ENCODE data around the gene NR2F2.

DNA sequence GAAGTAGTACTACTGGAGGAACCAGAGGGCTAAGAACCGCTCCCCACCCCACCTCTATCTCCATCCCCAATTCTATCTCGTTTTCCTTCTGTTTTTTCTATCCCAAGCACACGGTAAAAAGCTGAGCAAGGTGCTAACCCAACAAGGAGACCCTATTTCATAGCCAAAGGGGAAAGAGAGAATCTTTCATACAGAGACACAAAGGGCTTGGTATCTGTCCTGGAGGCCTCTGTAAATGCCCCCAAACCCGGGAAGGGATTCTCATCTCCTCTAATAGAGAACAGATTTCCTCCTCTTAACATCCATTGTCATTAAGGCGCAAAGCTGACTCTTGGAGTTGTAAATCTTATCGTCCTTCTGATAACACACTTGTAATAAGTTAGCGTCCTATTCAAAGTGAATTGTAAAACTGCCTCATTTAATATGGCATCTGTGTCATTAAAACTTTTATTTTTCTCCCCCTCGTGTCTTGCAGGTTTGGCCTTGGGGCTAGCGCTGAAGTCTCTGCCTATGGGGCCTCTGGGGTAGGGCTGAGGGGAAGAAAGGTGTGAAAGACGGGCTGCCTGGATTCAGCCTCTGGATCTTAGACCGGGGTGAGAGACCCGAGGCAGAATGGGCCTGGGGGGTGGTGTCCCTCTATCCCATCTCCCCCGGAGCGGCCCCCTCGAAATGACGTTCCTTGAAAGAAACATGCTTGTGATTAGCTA, 12.1 kb downstream of the NR2F2 start:
- TF ChIP-seq, protein P1, sequence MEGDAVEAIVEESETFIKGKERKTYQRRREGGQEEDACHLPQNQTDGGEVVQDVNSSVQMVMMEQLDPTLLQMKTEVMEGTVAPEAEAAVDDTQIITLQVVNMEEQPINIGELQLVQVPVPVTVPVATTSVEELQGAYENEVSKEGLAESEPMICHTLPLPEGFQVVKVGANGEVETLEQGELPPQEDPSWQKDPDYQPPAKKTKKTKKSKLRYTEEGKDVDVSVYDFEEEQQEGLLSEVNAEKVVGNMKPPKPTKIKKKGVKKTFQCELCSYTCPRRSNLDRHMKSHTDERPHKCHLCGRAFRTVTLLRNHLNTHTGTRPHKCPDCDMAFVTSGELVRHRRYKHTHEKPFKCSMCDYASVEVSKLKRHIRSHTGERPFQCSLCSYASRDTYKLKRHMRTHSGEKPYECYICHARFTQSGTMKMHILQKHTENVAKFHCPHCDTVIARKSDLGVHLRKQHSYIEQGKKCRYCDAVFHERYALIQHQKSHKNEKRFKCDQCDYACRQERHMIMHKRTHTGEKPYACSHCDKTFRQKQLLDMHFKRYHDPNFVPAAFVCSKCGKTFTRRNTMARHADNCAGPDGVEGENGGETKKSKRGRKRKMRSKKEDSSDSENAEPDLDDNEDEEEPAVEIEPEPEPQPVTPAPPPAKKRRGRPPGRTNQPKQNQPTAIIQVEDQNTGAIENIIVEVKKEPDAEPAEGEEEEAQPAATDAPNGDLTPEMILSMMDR (IDR thresholded peaks at IDR 0.05; ENCODE audit: low read depth, low read length, poor library complexity, severe bottlenecking) = no peak
- no peak for TF ChIP-seq EZH2phosphoT487 (IDR thresholded peaks at IDR 0.05; ENCODE audit: borderline replicate concordance, low read length)
